NCI-H2107 treated with DMSO at 0.1 percent for 48 hours (cell line): Measurements from ENCODE around the gene LRIT3.

Experiments
- DNase-seq: peaks from one replicate; lab custom pipeline; 2025; ENCODE audit not compliant: unreplicated experiment; lab: John Stamatoyannopoulos, UW

LRIT3 gene

DNA sequence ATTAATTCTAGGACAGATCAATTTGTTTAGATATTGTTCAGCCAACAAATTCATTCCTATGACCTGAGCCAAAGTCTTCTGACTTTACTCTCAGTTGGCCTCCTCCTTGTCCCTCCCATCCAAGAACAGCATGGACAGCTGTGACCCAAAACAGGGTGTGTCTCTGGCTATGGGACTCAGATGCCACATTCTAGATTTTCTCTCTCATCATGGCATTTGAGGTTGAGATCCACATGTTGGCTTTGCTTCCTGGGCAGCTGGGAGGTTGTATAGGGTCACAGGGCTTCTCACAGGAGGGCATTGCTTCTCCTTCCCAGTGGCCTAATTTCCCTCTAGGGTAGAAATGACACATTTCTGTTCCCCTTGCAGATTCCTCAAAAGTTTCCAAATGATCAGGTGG lies 42.2 kb downstream of the LRIT3 start:
- DNase-seq = no peak

DNA sequence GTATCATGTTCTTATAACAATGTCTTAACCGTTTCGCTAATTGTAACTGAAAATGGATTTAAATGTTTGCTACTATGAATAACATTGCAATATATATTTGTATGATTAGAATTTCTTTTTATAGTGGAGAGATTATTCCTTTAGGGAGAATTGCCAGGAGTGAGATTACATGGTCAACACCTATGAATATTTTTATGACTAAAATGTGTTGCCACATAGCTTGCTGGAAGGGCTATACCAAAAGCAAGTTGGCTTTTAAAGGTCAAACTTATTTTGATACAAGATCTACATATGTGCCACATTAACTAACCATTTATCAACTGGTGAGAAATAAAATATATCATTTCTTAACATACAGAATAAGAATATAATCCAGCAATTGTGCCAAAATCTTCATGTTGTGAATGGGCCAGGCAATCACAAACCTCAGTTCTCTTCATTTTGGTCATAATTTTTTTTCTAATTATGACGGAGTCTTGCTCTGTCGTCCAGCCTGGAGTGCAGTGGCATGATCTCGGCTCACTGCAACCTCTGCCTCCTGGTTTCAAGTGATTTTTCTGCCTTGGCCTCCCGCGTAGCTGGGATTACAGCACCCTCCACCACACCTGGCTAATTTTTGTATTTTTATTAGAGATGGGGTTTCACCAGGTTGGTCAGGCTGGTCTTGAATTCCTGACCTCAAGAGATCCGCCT lies 54.8 kb downstream of the LRIT3 start:
- no peak for DNase-seq

DNA sequence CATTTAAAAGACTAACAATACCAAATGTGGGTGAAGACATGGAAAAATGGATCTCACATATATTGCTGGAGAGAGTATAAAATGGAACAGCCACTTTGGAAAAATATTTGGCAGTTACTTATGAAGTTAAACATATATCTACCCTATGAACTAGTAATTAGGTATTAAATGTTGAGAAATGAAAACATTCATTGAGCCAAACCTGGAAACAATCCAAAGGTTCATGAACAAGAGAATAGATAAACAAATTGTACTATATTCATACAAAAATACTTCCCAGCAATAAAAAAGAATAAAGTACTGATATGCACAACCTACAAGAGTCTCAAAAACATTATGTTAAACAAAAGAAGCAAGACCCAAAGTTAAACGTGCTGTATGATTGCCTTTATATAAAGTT lies 60.8 kb downstream of the LRIT3 start:
- no peak for DNase-seq

DNA sequence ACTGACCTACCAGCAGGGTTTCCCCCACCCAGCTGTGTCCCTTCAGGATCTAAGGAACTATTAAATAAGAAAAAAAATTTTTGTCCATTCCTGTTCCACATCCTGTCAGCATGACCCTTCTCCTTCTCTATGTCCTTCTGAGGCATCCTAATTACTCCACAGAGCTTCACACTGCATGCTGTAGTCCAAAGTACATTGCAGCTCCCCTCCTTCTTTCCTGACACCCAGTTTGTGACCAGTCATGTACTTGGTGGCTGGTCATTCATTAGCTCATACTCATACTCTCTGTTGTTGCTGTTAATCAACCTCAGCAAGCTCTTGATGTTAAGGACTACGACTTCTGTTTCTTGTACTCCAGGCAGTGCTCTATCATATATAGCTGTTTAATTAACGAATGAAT lies 62.3 kb downstream of the LRIT3 start:
- DNase-seq = no peak

DNA sequence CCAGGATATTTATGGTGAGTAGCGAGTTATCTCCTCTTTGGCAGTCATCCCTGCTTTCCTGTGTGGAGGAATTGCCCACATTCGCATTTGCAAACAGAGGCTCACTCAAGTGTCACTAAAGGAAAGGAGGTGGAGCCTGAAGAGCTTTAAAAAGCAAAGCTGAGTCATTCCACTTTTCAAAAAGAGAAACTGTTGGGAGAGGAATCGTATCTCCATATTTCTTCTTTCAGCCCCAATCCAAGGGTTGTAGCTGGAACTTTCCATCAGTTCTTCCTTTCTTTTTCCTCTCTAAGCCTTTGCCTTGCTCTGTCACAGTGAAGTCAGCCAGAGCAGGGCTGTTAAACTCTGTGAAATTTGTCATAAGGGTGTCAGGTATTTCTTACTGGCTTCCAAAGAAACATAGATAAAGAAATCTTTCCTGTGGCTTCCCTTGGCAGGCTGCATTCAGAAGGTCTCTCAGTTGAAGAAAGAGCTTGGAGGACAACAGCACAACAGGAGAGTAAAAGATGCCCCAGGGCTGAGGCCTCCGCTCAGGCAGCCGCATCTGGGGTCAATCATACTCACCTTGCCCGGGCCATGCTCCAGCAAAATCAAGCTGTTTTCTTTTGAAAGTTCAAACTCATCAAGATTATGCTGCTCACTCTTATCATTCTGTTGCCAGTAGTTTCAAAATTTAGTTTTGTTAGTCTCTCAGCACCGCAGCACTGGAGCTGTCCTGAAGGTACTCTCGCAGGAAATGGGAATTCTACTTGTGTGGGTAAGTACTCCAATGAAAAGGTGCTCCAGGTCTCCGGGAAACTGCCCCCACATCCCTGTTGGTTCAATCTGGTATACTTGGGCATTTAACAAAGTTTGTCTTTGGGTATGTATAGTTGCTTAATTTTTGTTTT lies 65.0 kb downstream of the LRIT3 start, which contains the start of gene EGF:
EGF (plus strand) TSS at position 178 of the 890 bp plus-strand sequence; CDS start at position 631, 453 bp downstream.
- no peak for DNase-seq

DNA sequence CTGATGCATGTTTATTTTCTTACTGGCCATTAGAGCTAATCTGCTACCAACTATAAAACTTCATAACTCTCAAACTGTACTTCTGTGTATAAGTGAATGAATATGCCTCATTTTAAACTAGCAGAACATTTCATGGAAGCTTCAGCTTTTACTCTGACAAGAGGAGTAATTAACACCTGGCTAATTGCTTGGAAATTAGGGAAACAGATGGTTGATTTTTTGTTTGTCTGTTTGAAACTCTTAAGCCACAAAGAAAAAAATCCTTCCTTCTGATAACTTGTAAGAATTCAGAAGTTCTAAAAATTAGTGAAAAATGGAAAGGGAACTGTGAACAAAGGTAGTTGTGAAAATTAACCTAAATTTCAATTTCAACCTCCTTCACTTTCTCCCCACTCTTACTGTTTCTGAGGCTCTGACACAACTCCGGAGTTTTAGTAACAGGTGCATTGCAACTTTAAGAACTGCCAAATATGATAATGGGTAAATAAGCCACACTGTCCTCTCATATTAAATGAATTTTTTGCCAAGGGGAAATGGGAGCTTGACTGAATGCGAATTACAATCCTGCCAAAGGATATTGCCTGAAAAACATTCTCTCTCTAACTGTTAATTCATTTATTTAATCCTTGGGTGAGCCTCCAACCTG lies 65.8 kb downstream of the LRIT3 start:
- no peak for DNase-seq

DNA sequence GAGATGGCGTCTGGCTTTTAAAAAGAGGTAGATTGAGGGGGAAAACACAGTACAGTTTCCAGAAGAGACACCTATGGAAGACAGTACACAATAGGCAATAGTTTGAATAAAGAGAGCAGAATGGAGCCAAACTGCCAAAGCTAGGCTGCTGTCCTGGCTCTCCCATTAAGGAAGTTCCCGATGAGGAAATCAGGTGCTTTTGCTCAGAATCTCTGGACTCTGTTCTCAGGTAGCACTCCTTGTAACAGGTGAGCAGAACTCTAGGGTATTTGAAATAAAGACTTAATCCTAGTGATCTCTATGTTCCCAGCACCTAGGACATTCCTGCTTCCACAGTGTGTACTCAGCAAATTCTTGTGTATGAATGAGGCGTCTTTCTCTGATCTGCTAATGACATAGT lies 66.4 kb downstream of the LRIT3 start:
- DNase-seq = no peak

DNA sequence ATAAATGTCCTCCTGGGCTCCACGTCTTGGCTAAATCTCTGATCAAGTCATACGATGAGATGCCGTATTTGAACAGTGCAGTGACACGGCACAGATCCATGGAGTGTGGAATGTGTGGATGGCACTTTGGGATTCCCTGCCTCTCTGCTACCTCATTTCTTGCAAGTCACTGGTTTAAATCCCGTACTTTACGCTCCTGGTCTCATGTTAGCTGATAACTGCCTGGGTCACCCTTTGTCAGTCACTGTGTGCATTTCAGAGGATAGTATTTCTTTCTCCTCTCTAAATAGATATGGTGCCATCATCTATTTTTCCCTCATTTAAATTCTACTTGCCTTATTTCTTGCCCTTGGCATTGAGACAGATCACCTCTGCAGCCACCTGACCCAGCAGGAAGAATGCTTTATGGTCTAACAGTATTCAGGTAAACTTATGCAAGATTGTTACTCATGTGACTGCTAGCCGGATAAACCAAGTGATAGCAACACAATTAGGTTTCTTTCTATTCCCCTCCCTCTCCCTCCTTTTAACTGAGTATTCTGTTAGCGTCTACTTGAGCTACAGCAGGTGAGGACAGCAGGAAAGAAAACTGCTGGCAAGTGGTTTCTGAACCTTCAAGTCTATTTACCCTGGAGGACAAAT lies 67.6 kb downstream of the LRIT3 start:
- DNase-seq = no peak

DNA sequence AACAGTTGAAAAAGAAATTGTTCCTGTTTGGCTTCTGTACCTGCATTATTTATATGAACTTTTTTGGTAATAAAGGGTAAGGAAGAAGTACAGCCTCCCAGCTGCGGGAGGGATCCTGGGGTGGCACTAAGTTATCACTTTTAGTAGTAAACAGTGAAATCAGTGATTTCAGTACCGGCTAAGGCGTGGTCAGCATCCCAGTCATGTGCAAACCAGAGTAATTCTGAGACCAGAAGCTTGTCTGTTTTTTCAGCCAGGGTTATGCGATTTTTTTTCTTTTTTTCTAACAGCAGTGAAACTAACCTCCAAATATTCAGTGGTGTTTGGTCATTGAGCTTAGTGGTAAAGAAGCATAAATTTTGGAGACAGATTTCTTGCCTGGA lies 68.1 kb downstream of the LRIT3 start:
- DNase-seq = no peak

DNA sequence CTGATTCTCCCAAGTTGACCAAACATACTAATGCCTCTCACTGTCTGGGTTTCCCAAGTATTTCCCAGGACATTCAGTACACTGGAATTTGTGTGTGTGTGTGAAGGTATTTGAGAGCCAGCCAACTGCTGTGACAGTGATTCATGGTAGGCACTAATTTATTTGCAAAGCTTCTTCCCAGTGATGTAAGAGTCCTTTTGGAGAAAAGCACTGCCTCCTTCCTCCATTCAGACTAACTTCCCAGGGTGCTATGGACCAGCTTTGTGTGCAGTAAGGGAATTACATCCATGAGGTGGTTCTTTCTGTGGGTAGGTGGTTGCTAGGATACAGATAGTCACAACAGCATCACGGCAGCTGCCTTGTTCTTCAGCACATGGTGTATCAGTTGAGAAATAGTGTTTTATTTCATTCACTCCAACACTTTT lies 73.5 kb downstream of the LRIT3 start:
- DNase-seq = no peak
